IMR-90 (cell line): Measurements from ENCODE around the gene NNMT. TPM values are rescaled to one million over a fixed set of nuclear protein-coding genes. Genes with fewer than 3 reads are reported as not detected.

Experiments used
- ATAC-seq: fragments of 200-7000 bp; cut with Tn5 transposase; 2 replicates; pipeline ENCODE4 v1.9.1; 2020; ENCODE audit warnings: low read depth, mild to moderate bottlenecking, moderate library complexity
- BruUV-seq: library from RNA; stranded (reverse); fragments of 400-500 nt; replicated peaks from 2 replicates; lab custom pipeline; 2021; lab: Mats Ljungman, UMichigan
- CTCF ChIA-PET: fragments of 300-600 bp; formaldehyde crosslinking; extraction: SDS; loops from one replicate; lab custom pipeline; 2021; ENCODE audit warnings: antibody characterized with exemption; lab: Yijun Ruan, JAX
- POLR2A ChIA-PET: fragments of 300-600 bp; sonication (Branson Sonifier 250); formaldehyde crosslinking; loops from one replicate; lab custom pipeline; 2022; ENCODE audit warnings: antibody characterized with exemption; ENCODE audit not compliant: unreplicated experiment; lab: Charles Lee
- DNase-seq: peaks from one replicate; pipeline ENCODE4 v3.0.0; 2013
- H2AFZ ChIP-seq: replicated peaks from 2 replicates; pipeline ENCODE3; 2013; ENCODE audit warnings: low read length, mild to moderate bottlenecking; ENCODE audit not compliant: poor library complexity
- H2AK5ac ChIP-seq: 2 replicates; pipeline ENCODE4 v1.6.1; 2013; ENCODE audit warnings: low read depth, low read length, inconsistent platforms
- H2AK9ac ChIP-seq: replicated peaks from 2 replicates; pipeline ENCODE3; 2013; ENCODE audit warnings: mild to moderate bottlenecking, low read depth, low read length, moderate library complexity; ENCODE audit not compliant: poor library complexity
- H2BK120ac ChIP-seq: 2 replicates; pipeline ENCODE4 v1.6.1; 2013; ENCODE audit warnings: low read depth, low read length, inconsistent platforms
- H2BK15ac ChIP-seq: 3 replicates; pipeline ENCODE4 v1.6.1; 2013; ENCODE audit warnings: low read depth, low read length, inconsistent platforms
- H2BK20ac ChIP-seq: 2 replicates; pipeline ENCODE4 v1.6.1; 2013; ENCODE audit warnings: low read depth, mild to moderate bottlenecking, inconsistent platforms, low read length, moderate library complexity
- H2BK5ac ChIP-seq: 2 replicates; pipeline ENCODE4 v1.6.1; 2013; ENCODE audit warnings: mild to moderate bottlenecking, low read depth, low read length, inconsistent platforms; ENCODE audit not compliant: poor library complexity, severe bottlenecking
- H3K14ac ChIP-seq: replicated peaks from 2 replicates; pipeline ENCODE4 v1.6.1; 2013; ENCODE audit warnings: low read depth, low read length, inconsistent platforms
- H3K18ac ChIP-seq: 2 replicates; pipeline ENCODE4 v1.6.1; 2013; ENCODE audit warnings: low read depth, low read length, control low read depth
- H3K23ac ChIP-seq: 2 replicates; pipeline ENCODE4 v1.6.1; 2013; ENCODE audit warnings: low read depth, low read length, inconsistent platforms
- H3K27ac ChIP-seq: 2 replicates; pipeline ENCODE4 v1.5.1; 2013; ENCODE audit warnings: mild to moderate bottlenecking, control low read depth, low read length; ENCODE audit not compliant: insufficient read depth
- H3K27me3 ChIP-seq: 2 replicates; pipeline ENCODE4 v1.6.1; 2013; ENCODE audit warnings: low read length; ENCODE audit not compliant: control insufficient read depth, insufficient read depth
- H3K36me3 ChIP-seq: 2 replicates; pipeline ENCODE4 v1.6.1; 2013; ENCODE audit warnings: low read length, mixed read lengths; ENCODE audit not compliant: control insufficient read depth, insufficient read depth
- H3K4ac ChIP-seq: 2 replicates; pipeline ENCODE4 v1.6.1; 2013; ENCODE audit warnings: low read depth, low read length, inconsistent platforms
- H3K4me1 ChIP-seq: 2 replicates; pipeline ENCODE4 v1.6.1; 2013; ENCODE audit warnings: low read length, mixed read lengths; ENCODE audit not compliant: control insufficient read depth, insufficient read depth
- H3K4me2 ChIP-seq: 2 replicates; pipeline ENCODE4 v1.6.1; 2013; ENCODE audit warnings: low read depth, mild to moderate bottlenecking, control low read depth, low read length, moderate library complexity
- H3K4me3 ChIP-seq: 2 replicates; pipeline ENCODE4 v1.5.1; 2013; ENCODE audit warnings: low read depth, mild to moderate bottlenecking, control low read depth, low read length, moderate library complexity; ENCODE audit not compliant: insufficient read depth
- H3K56ac ChIP-seq: 2 replicates; pipeline ENCODE4 v1.6.1; 2013; ENCODE audit warnings: low read length, inconsistent platforms; ENCODE audit not compliant: insufficient read depth; ENCODE audit errors: extremely low read depth
- H3K79me1 ChIP-seq, 2 experiments: 2 replicates each; pipeline ENCODE4 v1.6.1; 2013; ENCODE audit warnings: low read length in 2 of 2, inconsistent platforms in 1 of 2, low read depth in 1 of 2
- H3K9ac ChIP-seq: 2 replicates; pipeline ENCODE4 v1.6.1; 2013; ENCODE audit warnings: low read depth, low read length, control low read depth
- H3K9me1 ChIP-seq: 2 replicates; pipeline ENCODE4 v1.6.1; 2013; ENCODE audit warnings: low read length, inconsistent platforms; ENCODE audit not compliant: insufficient read depth
- H3K9me3 ChIP-seq: 2 replicates; pipeline ENCODE4 v1.6.1; 2013; ENCODE audit warnings: low read length; ENCODE audit not compliant: control insufficient read depth, insufficient read depth
- H4K20me1 ChIP-seq: 2 replicates; pipeline ENCODE4 v1.6.1; 2013; ENCODE audit warnings: low read length, inconsistent platforms; ENCODE audit not compliant: insufficient read depth
- H4K5ac ChIP-seq: 2 replicates; pipeline ENCODE4 v1.6.1; 2013; ENCODE audit warnings: mild to moderate bottlenecking, low read depth, low read length, control low read depth
- H4K8ac ChIP-seq, 2 experiments: 2 replicates each; pipeline ENCODE4 v1.6.1; 2013; ENCODE audit warnings: low read depth in 2 of 2, low read length in 2 of 2, control low read depth in 1 of 2, inconsistent platforms in 1 of 2
- H4K91ac ChIP-seq: 2 replicates; pipeline ENCODE4 v1.6.1; 2013; ENCODE audit warnings: low read depth, low read length, inconsistent platforms; ENCODE audit not compliant: insufficient read depth
- BHLHE40 ChIP-seq: fragments of 150-350 bp; IDR thresholded peaks from 2 replicates; pipeline ENCODE4 v1.6.1; 2016; ENCODE audit warnings: mild to moderate bottlenecking, low read depth, low read length
- CEBPB ChIP-seq: IDR thresholded peaks from 2 replicates; pipeline ENCODE4 v1.6.1; 2012; ENCODE audit warnings: low read depth, low read length, improper control_type of control experiment
- CHD1 ChIP-seq: IDR thresholded peaks from 2 replicates; pipeline ENCODE4 v1.6.1; 2012; ENCODE audit warnings: low read depth, low read length, improper control_type of control experiment
- CTCF ChIP-seq: conservative IDR thresholded peaks from 2 replicates; pipeline ENCODE4 v1.5.1; 2012; ENCODE audit warnings: mild to moderate bottlenecking, low read depth, low read length, improper control_type of control experiment
- FOS ChIP-seq: fragments of 150-350 bp; IDR thresholded peaks from 2 replicates; pipeline ENCODE4 v1.6.1; 2016; ENCODE audit warnings: low read depth, low read length
- MAZ ChIP-seq: IDR thresholded peaks from 2 replicates; pipeline ENCODE4 v1.6.1; 2012; ENCODE audit warnings: low read depth, mild to moderate bottlenecking, low read length, improper control_type of control experiment, moderate library complexity, borderline replicate concordance
- MXI1 ChIP-seq: IDR thresholded peaks from 2 replicates; pipeline ENCODE4 v1.6.1; 2012; ENCODE audit warnings: low read depth, mild to moderate bottlenecking, low read length, moderate library complexity, borderline replicate concordance
- NFE2L2 ChIP-seq: fragments of 150-350 bp; IDR thresholded peaks from 2 replicates; pipeline ENCODE4 v1.6.1; 2016; ENCODE audit warnings: low read depth, mild to moderate bottlenecking, low read length
- RAD21 ChIP-seq: IDR thresholded peaks from 2 replicates; pipeline ENCODE4 v1.6.1; 2012; ENCODE audit warnings: low read length, improper control_type of control experiment
- RCOR1 ChIP-seq: IDR thresholded peaks from 2 replicates; pipeline ENCODE4 v1.6.1; 2012; ENCODE audit warnings: mild to moderate bottlenecking, low read length, improper control_type of control experiment; ENCODE audit not compliant: insufficient replicate concordance
- SMC3 ChIP-seq: fragments of 150-350 bp; IDR thresholded peaks from 2 replicates; pipeline ENCODE4 v1.6.1; 2016; ENCODE audit warnings: low read depth, mild to moderate bottlenecking, antibody characterized with exemption, low read length, moderate library complexity
- USF2 ChIP-seq: fragments of 150-350 bp; IDR thresholded peaks from 2 replicates; pipeline ENCODE4 v1.6.1; 2017; ENCODE audit warnings: mild to moderate bottlenecking, antibody characterized with exemption, low read length, low read depth
- WGBS, 2 experiments: methylation state at CpG; one replicate each; pipeline versions ENCODE4 v1.1.5 to v1.1.7; 2013; ENCODE audit warnings: missing lambda C conversion rate in 2 of 2; ENCODE audit not compliant: insufficient read length in 1 of 2; ENCODE audit errors: extremely low coverage in 2 of 2; 5-methylcytosine and 5-hydroxymethylcytosine counted together
- dilution Hi-C: fragments of 300-500 bp; cut with HindIII; formaldehyde crosslinking; loops from one replicate; pipeline ENCODE4 v1.14.3; 2018; ENCODE audit warnings: low sequenced_read_pairs; ENCODE audit not compliant: unreplicated experiment
- in situ Hi-C: fragments of 300-500 bp; cut with MboI; formaldehyde crosslinking; loops from 3 replicates; pipeline ENCODE4 v1.14.3; 2019; ENCODE audit warnings: low sequenced_read_pairs, inconsistent platforms, mixed read lengths
- intact Hi-C: fragments of 100-400 bp; cut with micrococcal nuclease; formaldehyde crosslinking; loops from 2 replicates; pipeline ENCODE4 v1.10.0; 2022
- polyA plus RNA-seq, 3 experiments: library from polyadenylated mRNA; depleted of rRNA; stranded (reverse); fragments of >200 nt; gene quantifications; 2 replicates each; pipeline ENCODE4 v1.2.3, GENCODE V29; 2012; ENCODE audit warnings: low replicate concordance in 1 of 3
- total RNA-seq: library from RNA; depleted of rRNA; stranded (reverse); fragments of >200 nt; gene quantifications from 2 replicates; pipeline ENCODE4 v1.2.3, GENCODE V29; 2012
- TF ChIP-seq, protein P1 (sequence below): fragments of 150-350 bp; IDR thresholded peaks from 2 replicates; pipeline ENCODE4 v1.6.1; 2016; ENCODE audit warnings: low read depth, mild to moderate bottlenecking, low read length, moderate library complexity, borderline replicate concordance

The NNMT gene
- total and polyA plus RNA-seq, 2 of the 4 experiments (the other 2 are of a cell fraction): 79.7 to 108 TPM

- H3K4me1 ChIP-seq: peaks cover 16% of the 10 kb centered on the region
- POLR2A ChIA-PET: no interaction called here
- H3K4me3 ChIP-seq: no peak overlapping the region
- dilution Hi-C loops (no loop called here), intact Hi-C loops (loop anchor here (10.0 kb wide), 1 partner anchor 1215 kb away; the partner anchor contains the start of gene CADM1), in situ Hi-C loops (no loop called here)
- CTCF ChIA-PET: interaction anchor here (0.6 to 1.0 kb wide), 2 partner anchors 46 to 890 kb away, joined by 3 to 5 read pairs; no protein-coding TSS in a partner anchor
- H2AK5ac ChIP-seq: no peak overlapping the region; the same call in 1 of the 2 replicates
- H3K4me2 ChIP-seq: no peak overlapping the region
- DNase-seq (no peak), ATAC-seq (no peak)
- H3K36me3 ChIP-seq: no peaks in the 10 kb centered on the region
- H3K27me3 ChIP-seq: no peaks in the 10 kb centered on the region
- peak overlapping the region; percentile 27; the same call in 1 of the 2 replicates for H2BK20ac ChIP-seq
- H4K91ac ChIP-seq: no peak overlapping the region
- H3K4ac ChIP-seq: no peak overlapping the region
- H4K20me1 ChIP-seq: no peaks in the 10 kb centered on the region
- TF ChIP-seq FOS: no peak
- TF ChIP-seq USF2: no peak
- TF ChIP-seq MAZ: no peak
- no peak for TF ChIP-seq RCOR1
- no peak for TF ChIP-seq CTCF
- TF ChIP-seq NFE2L2: no peak
- no peak for TF ChIP-seq CHD1
- TF ChIP-seq MXI1: no peak
- TF ChIP-seq BHLHE40: no peak
- TF ChIP-seq RAD21: no peak
- TF ChIP-seq, protein P1, sequence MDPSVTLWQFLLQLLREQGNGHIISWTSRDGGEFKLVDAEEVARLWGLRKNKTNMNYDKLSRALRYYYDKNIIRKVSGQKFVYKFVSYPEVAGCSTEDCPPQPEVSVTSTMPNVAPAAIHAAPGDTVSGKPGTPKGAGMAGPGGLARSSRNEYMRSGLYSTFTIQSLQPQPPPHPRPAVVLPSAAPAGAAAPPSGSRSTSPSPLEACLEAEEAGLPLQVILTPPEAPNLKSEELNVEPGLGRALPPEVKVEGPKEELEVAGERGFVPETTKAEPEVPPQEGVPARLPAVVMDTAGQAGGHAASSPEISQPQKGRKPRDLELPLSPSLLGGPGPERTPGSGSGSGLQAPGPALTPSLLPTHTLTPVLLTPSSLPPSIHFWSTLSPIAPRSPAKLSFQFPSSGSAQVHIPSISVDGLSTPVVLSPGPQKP: no peak
- no peak for TF ChIP-seq SMC3
- no peak for TF ChIP-seq CEBPB
- no peak overlapping the region for H3K14ac ChIP-seq
- no peak overlapping the region for H2BK5ac ChIP-seq
- no peak overlapping the region for H4K5ac ChIP-seq
- H3K56ac ChIP-seq: no peak overlapping the region
- H3K9me3 ChIP-seq: peaks cover 9% of the 10 kb centered on the region
- no peak overlapping the region for H3K18ac ChIP-seq
- H3K9me1 ChIP-seq: peaks cover 5% of the 10 kb centered on the region; the same call in 1 of the 2 replicates
- H2BK15ac ChIP-seq: no peak overlapping the region
- no peak overlapping the region for H3K23ac ChIP-seq
- no peak overlapping the region for H4K8ac ChIP-seq
- H2BK120ac ChIP-seq: peak overlapping the region; percentile 17; the same call in 1 of the 2 replicates
- H2AFZ ChIP-seq: no peak overlapping the region
- no peak overlapping the region for H3K9ac ChIP-seq
- H3K27ac ChIP-seq: no peak overlapping the region
- BruUV-seq: no TSS peak
- H2AK9ac ChIP-seq: no peak overlapping the region
- WGBS, 2 experiments: no CpG with 5 or more reads among the region's 5 CpGs
- peaks cover 0 to 4% of the 10 kb centered on the region in 2 experiments; a peak in 2 of 4 replicates for H3K79me1 ChIP-seq
Observed at GRCh38 chr11:114289779-114290178, 6.4 kb upstream of the NNMT start.
